ENCODE data around the gene ERVH48-1.

GRCh38 chr21:42878678-42878992, 46.8 kb downstream of the ERVH48-1 start:
- TF ChIP-seq CTCF (conservative IDR thresholded peaks at IDR 0.05 in 1 of 2, IDR thresholded peaks at IDR 0.05 in 1 of 2; ENCODE audit: low read depth in 1 of 2, low read length in 2 of 2) = no peak
- no peak for TF ChIP-seq EZH2 (IDR thresholded peaks at IDR 0.05; ENCODE audit: low read length, missing control alignments)

All from fibroblast of lung (primary cell).